Lung (tissue), 12 donors: ENCODE results near the gene ARHGAP15. TPM values are rescaled to one million over a fixed set of nuclear protein-coding genes. Genes with fewer than 3 reads are reported as not detected.

Experiments
- ATAC-seq: fragments of 200-7000 bp; cut with Tn5 transposase; one replicate; pipeline ENCODE4 v1.9.1; 2020; ENCODE audit warnings: moderate number of reproducible peaks; ENCODE audit not compliant: insufficient read depth, low FRiP score
- DNase-seq, 3 donors: peaks; one replicate each; pipeline ENCODE4 v3.0.0-alpha.2; 2013 to 2017
- H3K27ac ChIP-seq, 2 donors: one replicate each; pipeline ENCODE4 v1.5.1; 2013; ENCODE audit warnings: mild to moderate bottlenecking in 2 of 2, moderate library complexity in 2 of 2, control low read depth in 1 of 2, inconsistent platforms in 1 of 2, low read depth in 1 of 2, low read length in 1 of 2
- H3K27me3 ChIP-seq, 3 donors: one replicate each; pipeline ENCODE4 v1.5.1; 2013; ENCODE audit warnings: low read length in 2 of 3; ENCODE audit not compliant: control insufficient read depth in 3 of 3, insufficient read depth in 3 of 3
- H3K36me3 ChIP-seq, 4 donors: one replicate each; pipeline ENCODE4 v1.5.1; 2013; ENCODE audit warnings: low read length in 4 of 4, mild to moderate bottlenecking in 1 of 4, moderate library complexity in 1 of 4; ENCODE audit not compliant: control insufficient read depth in 4 of 4, insufficient read depth in 4 of 4
- H3K4me1 ChIP-seq, 5 donors: one replicate each; pipeline ENCODE4 v1.5.1; 2013; ENCODE audit warnings: low read length in 5 of 5, mild to moderate bottlenecking in 2 of 5, moderate library complexity in 1 of 5; ENCODE audit not compliant: control insufficient read depth in 5 of 5, insufficient read depth in 5 of 5
- H3K4me3 ChIP-seq: one replicate; pipeline ENCODE4 v1.5.1; 2013; ENCODE audit warnings: mild to moderate bottlenecking, control low read depth, moderate library complexity
- H3K9ac ChIP-seq, 2 donors: one replicate each; pipeline ENCODE4 v1.5.1; 2013; ENCODE audit warnings: low read length in 2 of 2, control low read depth in 1 of 2; ENCODE audit not compliant: insufficient read depth in 1 of 2
- H3K9me3 ChIP-seq, 4 donors: one replicate each; pipeline ENCODE4 v1.5.1; 2013; ENCODE audit warnings: low read length in 3 of 4, mild to moderate bottlenecking in 1 of 4, moderate library complexity in 1 of 4; ENCODE audit not compliant: control insufficient read depth in 4 of 4, insufficient read depth in 3 of 4
- CTCF ChIP-seq: IDR thresholded peaks from 2 replicates; pipeline ENCODE4 v1.5.1; 2012; ENCODE audit warnings: mild to moderate bottlenecking; ENCODE audit errors: control extremely low read depth, extremely low read depth
- WGBS, 2 donors: extraction: QIAGEN DNeasy Blood & Tissue Kit; methylation state at CpG; one replicate each; pipeline ENCODE4 v1.1.7; 2013; 5-methylcytosine and 5-hydroxymethylcytosine counted together
- polyA plus RNA-seq, 2 donors: library from polyadenylated mRNA; stranded (reverse); fragments of 200-250 nt; gene quantifications; one replicate each; pipeline ENCODE4 v1.2.1, GENCODE V29; 2013
- total RNA-seq, 2 donors: library from RNA; depleted of rRNA in 1 of 2; stranded (reverse); fragments of >200 nt in 1 of 2; gene quantifications; one replicate each; pipeline ENCODE4 v1.2.1, GENCODE V29; 2014 to 2021
- donor health status: control.
- donor health status: control.
- donor health status: Bipolar disorder and iron deficiency.
- donor health status: healthy.
- donor health status: DM: yes; HTN: yes; CAD: no.

ARHGAP15 gene
- total and polyA plus RNA-seq, 4 donors, result 5.9 to 74.3 (median 13.2) TPM

- WGBS, 2 donors, result 41 to 70% methylated on average over 1 of the region's 1 CpG
- no peaks in the 10 kb centered on the region for H3K9me3 ChIP-seq
- DNase-seq (no peak), ATAC-seq (no peak)
- peaks cover 0 to 5% (median 0%) of the 10 kb centered on the region in 5 donors for H3K4me1 ChIP-seq
- H3K27me3 ChIP-seq, result no peaks in the 10 kb centered on the region
- no peaks in the 10 kb centered on the region for H3K36me3 ChIP-seq
- TF ChIP-seq CTCF, result no peak
- H3K9ac ChIP-seq, result no peak overlapping the region
- H3K4me3 ChIP-seq, result no peak overlapping the region
- no peak overlapping the region for H3K27ac ChIP-seq
These were observed 601.7 kb downstream of the ARHGAP15 start for GRCh38 chr2:143730953-143731260.

- TF ChIP-seq CTCF, result no peak
- no peak overlapping the region for H3K4me3 ChIP-seq
- no peak overlapping the region for H3K9ac ChIP-seq
- peaks cover 0 to 5% (median 0%) of the 10 kb centered on the region in 5 donors for H3K4me1 ChIP-seq
- DNase-seq (no peak), ATAC-seq (no peak)
- no peaks in the 10 kb centered on the region for H3K36me3 ChIP-seq
- no peak overlapping the region for H3K27ac ChIP-seq
- H3K27me3 ChIP-seq, result no peaks in the 10 kb centered on the region
- H3K9me3 ChIP-seq, result no peaks in the 10 kb centered on the region
These were observed 602.9 kb downstream of the ARHGAP15 start for GRCh38 chr2:143732076-143732475.

- ATAC-seq (no peak), DNase-seq (peak in 1 of 3 donors; percentile 54)
- Histone ChIP-seq H3K36me3 (no peaks in the 10 kb centered on the region), H3K4me3 (no peak overlapping the region), H3K9me3 (no peaks in the 10 kb centered on the region), H3K27ac (no peak overlapping the region), H3K9ac (no peak overlapping the region), H3K27me3 (no peaks in the 10 kb centered on the region), H3K4me1 (peaks cover 0 to 5% (median 0%) of the 10 kb centered on the region in 5 donors)
- 87 to 93% methylated on average over 2 of the region's 2 CpGs for WGBS, 2 donors
- no peak for TF ChIP-seq CTCF
These were observed 603.7 kb downstream of the ARHGAP15 start for GRCh38 chr2:143732871-143733270.

GRCh38 chr2:143734507-143734906 is 605.3 kb downstream of the ARHGAP15 start:
- H3K36me3 ChIP-seq, result no peaks in the 10 kb centered on the region
- H3K9ac ChIP-seq, result no peak overlapping the region
- no peak overlapping the region for H3K4me3 ChIP-seq
- no peaks in the 10 kb centered on the region for H3K9me3 ChIP-seq
- whole genome bisulfite sequencing, 2 donors, result 86 to 92% methylated on average over 2 of the region's 2 CpGs
- H3K27me3 ChIP-seq, result no peaks in the 10 kb centered on the region
- DNase-seq (no peak), ATAC-seq (no peak)
- no peak overlapping the region for H3K27ac ChIP-seq
- no peak for TF ChIP-seq CTCF
- peaks cover 0 to 5% (median 0%) of the 10 kb centered on the region in 5 donors for H3K4me1 ChIP-seq
